H54 (cell line): ENCODE data around the gene ABHD18.

Source experiments
- DNase-seq: peaks from one replicate; pipeline ENCODE4 v3.0.0; 2011; ENCODE audit warnings: low spot score, mixed read lengths; ENCODE audit not compliant: insufficient read length
- FAIRE-seq: peaks from 3 replicates; lab custom pipeline; 2011; peaks lifted over from hg19 to GRCh38; lab: Jason Lieb, UNC
- POLR2A ChIP-seq: IDR thresholded peaks from 2 replicates; pipeline ENCODE4 v1.6.1; 2011; ENCODE audit warnings: low read depth, mild to moderate bottlenecking, low read length

The ABHD18 gene

DNA sequence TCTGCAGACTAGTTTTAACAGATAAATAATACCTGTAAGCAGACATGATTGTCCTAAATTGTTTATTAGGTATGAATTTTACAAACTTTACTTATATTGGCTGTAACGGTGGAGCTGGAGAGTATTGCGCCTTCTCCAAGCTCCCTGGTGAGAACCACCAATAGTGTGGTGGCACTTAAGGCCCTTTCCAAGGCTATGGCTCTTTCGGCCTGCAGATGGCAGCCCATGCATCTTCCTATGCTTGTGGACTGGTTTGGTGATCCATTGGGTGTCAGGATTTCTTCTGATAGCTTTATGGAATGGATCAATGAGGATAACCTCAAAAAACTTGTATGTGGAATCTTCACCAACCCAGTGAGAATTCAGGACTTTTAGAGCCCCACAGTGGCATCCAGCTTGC is 103.7 kb downstream of the ABHD18 start:
- FAIRE-seq (no peak), DNase-seq (no peak)
- TF ChIP-seq POLR2A: no peak

DNA sequence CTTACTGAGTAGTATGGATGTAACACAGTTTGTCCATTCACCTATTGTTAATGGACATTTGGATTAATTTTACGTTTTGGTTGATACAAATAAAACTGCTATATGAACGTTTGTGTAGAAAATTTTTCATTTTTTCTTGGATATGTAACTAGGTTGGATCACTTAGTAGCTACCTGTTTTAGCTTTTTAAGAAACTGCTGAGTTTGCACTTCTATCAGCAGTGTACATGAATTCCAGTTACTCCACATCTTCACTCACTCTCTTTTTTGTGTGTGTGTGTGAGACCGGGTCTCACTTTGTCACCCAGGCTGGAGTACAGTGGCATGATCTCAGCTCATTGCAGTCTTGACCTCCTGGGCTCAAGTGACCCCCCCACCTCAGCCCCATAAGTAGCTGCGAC is 111.3 kb downstream of the ABHD18 start:
- DNase-seq (no peak), FAIRE-seq (no peak)

More for the DNA sequence above, 111.3 kb downstream of the ABHD18 start:
- no peak for TF ChIP-seq POLR2A
